ENCODE measurements around the gene PRDM16.
A peak's percentile ranks its signal among the peaks of the same experiment; 100 is the strongest.

PRDM16 gene
- long read RNA-seq, donor 1, partial matches to known transcripts = 0 of 2 reads
- long read RNA-seq, donor 1, other reads (novel, unspliced or antisense) = 0 of 2 reads
- long read RNA-seq, donor 2, partial matches to known transcripts = 0 of 1 reads
- long read RNA-seq, donor 2, other reads (novel, unspliced or antisense) = 0 of 1 reads
- long read RNA-seq, donor 3, partial matches to known transcripts = 0 of 1 reads
- long read RNA-seq, donor 3, other reads (novel, unspliced or antisense) = 0 of 1 reads
- long read RNA-seq, donor 4, partial matches to known transcripts = 0 of 4 reads
- long read RNA-seq, donor 4, other reads (novel, unspliced or antisense) = 0 of 4 reads
- long read RNA-seq, donor 5, partial matches to known transcripts = 0 of 1 reads
- long read RNA-seq, donor 5, other reads (novel, unspliced or antisense) = 0 of 1 reads
- long read RNA-seq, donor 6 = 0 reads
- long read RNA-seq, donor 7, partial matches to known transcripts = 0 of 4 reads
- long read RNA-seq, donor 7, other reads (novel, unspliced or antisense) = 0 of 4 reads
- long read RNA-seq, donor 8, partial matches to known transcripts = 0 of 3 reads
- long read RNA-seq, donor 8, other reads (novel, unspliced or antisense) = 0 of 3 reads

GRCh38 chr1:3068564-3069431 lies at the start of gene PRDM16:
PRDM16 (plus strand) TSS chr1:3069203; CDS start chr1:3069260, 57 bp downstream.
- peak; percentile 73 for DNase-seq

- no peak for DNase-seq
Measured at GRCh38 chr1:3019516-3020051, 49.4 kb upstream of the PRDM16 start.

- DNase-seq = no peak
Measured at GRCh38 chr1:3020263-3020909, 48.6 kb upstream of the PRDM16 start.

- DNase-seq = no peak
Measured at GRCh38 chr1:3021233-3021671, 47.8 kb upstream of the PRDM16 start, which contains the start of gene ACTRT2. ACTRT2 (plus strand) TSS chr1:3021467; CDS start chr1:3021687, 220 bp downstream.

GRCh38 chr1:3021801-3022401 lies 47.1 kb upstream of the PRDM16 start:
- DNase-seq = no peak

GRCh38 chr1:3022511-3022973 lies 46.5 kb upstream of the PRDM16 start:
- DNase-seq = no peak

GRCh38 chr1:3022976-3023375 lies 46.0 kb upstream of the PRDM16 start:
- no peak for DNase-seq

GRCh38 chr1:3024019-3024418 lies 45.0 kb upstream of the PRDM16 start:
- no peak for DNase-seq

- DNase-seq = no peak
Measured at GRCh38 chr1:3024588-3024987, 44.4 kb upstream of the PRDM16 start.

GRCh38 chr1:3026124-3026523 lies 42.9 kb upstream of the PRDM16 start:
- no peak for DNase-seq

GRCh38 chr1:3026581-3027391 lies 42.2 kb upstream of the PRDM16 start:
- no peak for DNase-seq

- no peak for DNase-seq
Measured at GRCh38 chr1:3027611-3028371, 41.2 kb upstream of the PRDM16 start.

- DNase-seq = no peak
Measured at GRCh38 chr1:3028531-3029282, 40.3 kb upstream of the PRDM16 start.

GRCh38 chr1:3029481-3029961 lies 39.5 kb upstream of the PRDM16 start:
- no peak for DNase-seq

- no peak for DNase-seq
Measured at GRCh38 chr1:3029991-3030662, 38.9 kb upstream of the PRDM16 start.

- DNase-seq = no peak
Measured at GRCh38 chr1:3030663-3031381, 38.2 kb upstream of the PRDM16 start.
